ENCODE results near the gene ATG4B.

GRCh38 chr2:241632478-241633325, 4.8 kb upstream of the ATG4B start:
- TF ChIP-seq EZH2 (IDR thresholded peaks at IDR 0.05; ENCODE audit: insufficient read depth, poor library complexity, severe bottlenecking) (no peak), EZH2phosphoT487 (IDR thresholded peaks at IDR 0.05; ENCODE audit: insufficient read depth, low read depth) (no peak)
